ENCODE results near the gene ITGAX. TPM values are rescaled to one million over a fixed set of nuclear protein-coding genes. Genes with fewer than 3 reads are reported as not detected.

Gene ITGAX
- total RNA-seq, 1 donor from 2014 or later: 36.4 TPM

- DNase-seq (ENCODE audit: low spot score): no peak
These were observed 16.9 kb downstream of the ITGAX start for GRCh38 chr16:31371619-31372484.

DNA sequence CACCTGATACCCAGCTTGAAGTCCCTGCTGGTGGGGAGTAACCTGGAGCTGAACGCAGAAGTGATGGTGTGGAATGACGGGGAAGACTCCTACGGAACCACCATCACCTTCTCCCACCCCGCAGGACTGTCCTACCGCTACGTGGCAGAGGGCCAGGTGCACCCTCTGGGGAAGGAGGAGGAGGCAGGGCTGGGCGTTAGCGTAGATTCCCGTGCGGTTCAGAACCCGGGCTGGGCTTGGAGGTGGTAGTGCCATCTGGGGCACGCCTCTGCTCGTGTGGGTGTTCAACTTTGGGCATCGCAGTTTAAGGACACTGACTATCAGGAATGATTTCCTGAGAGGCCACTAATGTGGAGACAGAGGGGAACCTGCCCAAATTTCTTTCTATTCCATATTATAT lies 18.3 kb downstream of the ITGAX start:
- DNase-seq (ENCODE audit: low spot score): no peak

- DNase-seq (ENCODE audit: low spot score): no peak
These were observed 20.3 kb downstream of the ITGAX start for GRCh38 chr16:31375231-31375630.

DNA sequence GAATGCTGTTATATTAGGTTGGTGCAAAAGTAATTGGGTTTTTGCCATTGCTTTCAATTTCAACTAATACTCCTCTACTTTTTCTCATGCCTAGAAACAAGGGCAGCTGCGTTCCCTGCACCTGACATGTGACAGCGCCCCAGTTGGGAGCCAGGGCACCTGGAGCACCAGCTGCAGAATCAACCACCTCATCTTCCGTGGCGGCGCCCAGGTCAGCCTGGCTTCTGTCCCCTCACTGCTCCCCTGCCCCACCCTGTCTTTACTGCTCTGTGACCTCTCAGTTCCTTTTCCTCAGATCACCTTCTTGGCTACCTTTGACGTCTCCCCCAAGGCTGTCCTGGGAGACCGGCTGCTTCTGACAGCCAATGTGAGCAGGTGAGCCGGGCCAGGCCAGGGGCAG lies 21.7 kb downstream of the ITGAX start:
- DNase-seq (ENCODE audit: low spot score): no peak

DNA sequence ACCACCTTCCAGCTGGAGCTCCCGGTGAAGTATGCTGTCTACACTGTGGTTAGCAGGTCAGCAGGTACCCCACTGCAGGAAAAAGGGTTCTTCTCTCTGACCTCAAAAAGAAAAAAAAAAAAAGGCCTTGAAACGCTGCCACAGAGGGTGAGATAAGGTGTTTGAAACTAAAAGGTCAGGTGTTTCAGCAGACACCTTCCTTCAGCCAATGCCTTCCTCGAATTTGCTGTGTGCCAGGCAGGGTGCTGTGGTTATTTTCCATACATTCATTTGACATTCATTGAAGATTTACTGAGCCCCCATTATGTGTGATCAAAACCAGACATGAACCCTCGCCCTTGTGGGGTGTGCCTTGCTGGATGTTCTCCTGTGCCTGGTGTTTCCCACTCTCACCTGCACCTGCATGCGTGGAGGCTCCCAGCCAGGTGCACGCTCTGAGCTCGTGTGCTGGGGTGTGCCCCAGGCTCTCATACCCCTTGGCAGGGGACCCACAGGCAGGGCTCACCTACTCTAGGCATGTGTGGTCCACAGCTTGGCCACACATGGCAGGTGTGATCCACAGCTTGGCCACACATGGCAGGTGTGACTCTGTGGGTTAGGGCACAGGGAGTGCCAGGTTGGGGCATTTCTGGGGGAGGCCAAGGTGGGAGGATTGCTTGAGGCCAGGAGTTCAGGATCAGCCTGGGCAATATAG lies 22.4 kb downstream of the ITGAX start:
- DNase-seq (ENCODE audit: low spot score): no peak

DNA sequence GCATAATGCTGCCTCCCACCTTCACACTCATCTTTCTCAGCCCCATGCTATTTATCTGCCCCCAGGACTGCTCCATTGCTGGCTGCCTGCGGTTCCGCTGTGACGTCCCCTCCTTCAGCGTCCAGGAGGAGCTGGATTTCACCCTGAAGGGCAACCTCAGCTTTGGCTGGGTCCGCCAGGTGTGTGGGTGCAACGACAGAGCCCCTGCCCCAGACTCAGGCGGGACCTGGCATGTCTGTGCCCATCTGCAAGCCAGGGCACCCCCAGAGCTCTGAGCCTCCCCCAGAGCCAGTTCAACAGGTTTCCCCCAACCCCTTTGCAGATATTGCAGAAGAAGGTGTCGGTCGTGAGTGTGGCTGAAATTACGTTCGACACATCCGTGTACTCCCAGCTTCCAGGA lies 25.2 kb downstream of the ITGAX start:
- DNase-seq (ENCODE audit: low spot score): no peak

DNA sequence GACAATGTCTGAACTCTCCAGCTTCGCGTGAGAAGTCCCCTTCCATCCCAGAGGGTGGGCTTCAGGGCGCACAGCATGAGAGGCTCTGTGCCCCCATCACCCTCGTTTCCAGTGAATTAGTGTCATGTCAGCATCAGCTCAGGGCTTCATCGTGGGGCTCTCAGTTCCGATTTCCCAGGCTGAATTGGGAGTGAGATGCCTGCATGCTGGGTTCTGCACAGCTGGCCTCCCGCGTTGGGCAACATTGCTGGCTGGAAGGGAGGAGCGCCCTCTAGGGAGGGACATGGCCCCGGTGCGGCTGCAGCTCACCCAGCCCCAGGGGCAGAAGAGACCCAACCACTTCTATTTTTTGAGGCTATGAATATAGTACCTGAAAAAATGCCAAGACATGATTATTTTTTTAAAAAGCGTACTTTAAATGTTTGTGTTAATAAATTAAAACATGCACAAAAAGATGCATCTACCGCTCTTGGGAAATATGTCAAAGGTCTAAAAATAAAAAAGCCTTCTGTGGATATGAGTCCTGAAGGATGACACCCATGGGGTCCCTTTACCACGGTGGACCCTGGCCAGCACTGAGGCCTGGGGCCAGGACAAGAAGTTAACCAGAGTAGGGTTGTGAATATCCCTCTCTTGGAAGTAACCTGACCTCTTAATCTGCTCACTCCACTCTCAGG lies 27.6 kb downstream of the ITGAX start:
- no peak for DNase-seq (ENCODE audit: low spot score)

DNA sequence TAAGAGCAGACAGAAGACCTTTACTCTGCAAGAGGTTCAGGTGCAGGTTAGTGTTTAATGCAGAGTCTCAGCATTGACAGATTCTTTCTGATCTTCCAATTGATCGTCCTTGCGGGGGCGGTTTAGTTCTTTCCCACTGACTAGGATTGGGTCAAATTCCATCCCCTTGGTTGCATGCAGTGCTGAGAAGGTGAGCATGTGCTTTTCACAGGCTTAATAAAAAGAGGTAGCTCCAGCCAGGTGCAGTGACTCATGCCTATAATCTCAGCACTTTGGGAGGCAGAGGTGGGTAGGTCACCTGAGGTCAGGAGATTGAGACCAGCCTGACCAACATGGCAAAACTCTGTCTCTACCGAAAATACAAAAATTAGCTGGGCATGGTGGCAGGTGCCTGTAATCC lies 30.7 kb downstream of the ITGAX start:
- no peak for DNase-seq (ENCODE audit: low spot score)

- DNase-seq (ENCODE audit: low spot score): no peak
These were observed 31.4 kb downstream of the ITGAX start for GRCh38 chr16:31386157-31386984.

GRCh38 chr16:31388535-31388934 lies 33.6 kb downstream of the ITGAX start:
- no peak for DNase-seq (ENCODE audit: low spot score)

GRCh38 chr16:31390504-31391041 lies 35.6 kb downstream of the ITGAX start:
- DNase-seq (ENCODE audit: low spot score): no peak

- DNase-seq (ENCODE audit: low spot score): no peak
These were observed 38.1 kb downstream of the ITGAX start, which contains the start of gene ITGAD for GRCh38 chr16:31393056-31393455. ITGAD (plus strand) TSS chr16:31393335; CDS start chr16:31393361, 26 bp downstream.

- no peak for DNase-seq (ENCODE audit: low spot score)
These were observed 40.7 kb downstream of the ITGAX start for GRCh38 chr16:31395647-31396046.

DNA sequence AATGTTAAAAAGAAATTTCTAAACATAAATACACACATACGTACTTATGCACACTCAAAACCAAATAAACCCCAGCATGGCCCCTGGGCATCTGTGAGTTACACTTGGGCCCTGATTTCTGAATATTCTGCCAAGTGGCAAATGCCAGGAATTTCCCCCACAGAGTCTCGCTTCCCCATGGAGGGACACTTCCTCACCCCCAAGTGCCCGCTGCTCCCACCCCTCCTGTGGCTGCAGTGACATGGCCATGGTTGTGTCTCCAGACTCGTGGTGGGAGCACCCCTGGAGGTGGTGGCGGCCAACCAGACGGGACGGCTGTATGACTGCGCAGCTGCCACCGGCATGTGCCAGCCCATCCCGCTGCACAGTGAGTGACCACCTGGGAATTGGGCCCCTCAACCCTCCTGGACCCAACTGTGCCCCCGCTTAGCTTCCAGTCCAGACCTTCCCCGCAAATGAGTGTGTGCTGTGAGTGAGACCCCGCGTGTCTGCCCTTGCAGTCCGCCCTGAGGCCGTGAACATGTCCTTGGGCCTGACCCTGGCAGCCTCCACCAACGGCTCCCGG lies 42.2 kb downstream of the ITGAX start:
- DNase-seq (ENCODE audit: low spot score): no peak

DNA sequence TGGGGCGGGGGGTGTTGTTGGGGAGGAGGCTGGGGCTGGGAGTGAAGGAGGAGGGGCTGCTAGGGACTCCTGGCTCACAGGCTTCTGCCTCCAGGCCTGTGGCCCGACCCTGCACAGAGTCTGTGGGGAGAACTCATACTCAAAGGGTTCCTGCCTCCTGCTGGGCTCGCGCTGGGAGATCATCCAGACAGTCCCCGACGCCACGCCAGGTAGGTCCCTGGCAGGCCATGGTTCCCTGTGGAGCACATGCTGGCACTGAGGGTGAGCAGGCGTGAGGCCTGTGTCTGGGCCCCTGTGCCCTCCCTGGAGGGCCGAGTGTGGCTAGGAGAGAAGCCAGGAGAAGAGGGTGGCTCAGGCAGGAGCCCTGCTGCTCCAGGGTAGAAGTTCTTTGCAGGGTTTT lies 42.7 kb downstream of the ITGAX start:
- DNase-seq (ENCODE audit: low spot score): no peak

GRCh38 chr16:31400191-31400590 lies 45.2 kb downstream of the ITGAX start:
- DNase-seq (ENCODE audit: low spot score): no peak

GRCh38 chr16:31401436-31401835 lies 46.5 kb downstream of the ITGAX start:
- DNase-seq (ENCODE audit: low spot score): no peak

- no peak for DNase-seq (ENCODE audit: low spot score)
These were observed 47.7 kb downstream of the ITGAX start for GRCh38 chr16:31402687-31403086.

DNA sequence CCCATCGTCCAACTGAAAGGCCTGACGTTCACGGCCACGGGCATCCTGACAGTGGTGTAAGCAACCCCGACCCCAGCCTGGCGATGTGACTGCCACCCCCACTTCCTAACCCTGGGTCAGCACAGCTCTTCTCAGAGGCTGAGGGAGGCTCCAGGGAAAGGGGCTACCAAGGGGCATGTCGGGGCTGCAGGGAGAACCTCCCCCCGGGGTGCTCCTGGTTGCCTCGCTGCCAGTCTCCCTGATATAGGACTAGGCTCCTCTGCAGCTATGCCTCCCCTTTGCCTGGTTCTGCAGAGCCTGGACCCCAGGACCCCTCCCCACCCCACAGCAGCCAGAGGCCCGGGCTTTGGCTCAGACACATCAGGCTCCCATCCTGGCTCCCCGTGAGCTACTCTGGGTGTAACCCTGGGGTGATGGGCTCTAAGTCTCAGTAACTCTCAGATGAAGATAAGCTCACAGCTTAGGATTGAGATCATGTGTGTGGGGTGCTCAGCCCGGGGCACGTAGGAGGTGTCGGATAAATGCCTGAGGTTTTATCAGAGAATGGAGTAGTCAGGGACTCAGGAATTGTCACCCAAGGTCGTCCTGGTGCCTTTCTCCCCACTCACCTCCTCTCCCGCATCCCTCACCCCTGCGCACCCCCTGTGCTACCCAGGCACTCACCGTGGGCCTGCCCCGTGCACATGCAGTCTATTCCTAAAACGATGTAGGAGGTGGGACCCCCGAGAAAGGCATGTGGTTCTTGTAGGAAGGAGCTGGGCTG lies 48.8 kb downstream of the ITGAX start:
- DNase-seq (ENCODE audit: low spot score): no peak

All from mesenteric fat pad (tissue), 1 donor.